ENCODE measurements around the gene C2CD4C.
"Not testable (repeated sequence)": the region's sequence is repeated elsewhere in the genome, so short reads cannot be mapped to it uniquely, and the experiment has no call there.

The C2CD4C gene

DNA sequence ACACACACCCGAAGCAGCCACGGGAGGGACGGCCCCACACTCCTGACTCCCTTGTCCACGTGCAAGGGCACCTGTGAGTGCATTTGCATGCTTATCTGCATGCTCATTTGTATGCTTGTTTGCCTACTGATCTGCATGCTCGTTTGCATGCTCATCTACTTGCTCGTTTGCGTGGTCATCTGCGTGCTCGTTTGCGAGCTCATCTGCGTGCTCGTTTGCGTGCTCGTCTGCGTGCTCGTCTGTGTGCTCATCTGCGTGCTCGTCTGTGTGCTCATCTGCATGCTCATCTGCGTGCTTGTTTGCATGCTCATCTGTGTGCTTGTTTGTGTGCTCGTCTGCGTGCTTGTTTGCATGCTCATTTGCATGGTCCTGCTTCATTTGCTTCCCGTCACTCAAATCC, 28.1 kb upstream of the C2CD4C start:
- no peak for DNase-seq

GRCh38 chr19:436413-436950, 27.5 kb upstream of the C2CD4C start:
- DNase-seq = no peak

DNA sequence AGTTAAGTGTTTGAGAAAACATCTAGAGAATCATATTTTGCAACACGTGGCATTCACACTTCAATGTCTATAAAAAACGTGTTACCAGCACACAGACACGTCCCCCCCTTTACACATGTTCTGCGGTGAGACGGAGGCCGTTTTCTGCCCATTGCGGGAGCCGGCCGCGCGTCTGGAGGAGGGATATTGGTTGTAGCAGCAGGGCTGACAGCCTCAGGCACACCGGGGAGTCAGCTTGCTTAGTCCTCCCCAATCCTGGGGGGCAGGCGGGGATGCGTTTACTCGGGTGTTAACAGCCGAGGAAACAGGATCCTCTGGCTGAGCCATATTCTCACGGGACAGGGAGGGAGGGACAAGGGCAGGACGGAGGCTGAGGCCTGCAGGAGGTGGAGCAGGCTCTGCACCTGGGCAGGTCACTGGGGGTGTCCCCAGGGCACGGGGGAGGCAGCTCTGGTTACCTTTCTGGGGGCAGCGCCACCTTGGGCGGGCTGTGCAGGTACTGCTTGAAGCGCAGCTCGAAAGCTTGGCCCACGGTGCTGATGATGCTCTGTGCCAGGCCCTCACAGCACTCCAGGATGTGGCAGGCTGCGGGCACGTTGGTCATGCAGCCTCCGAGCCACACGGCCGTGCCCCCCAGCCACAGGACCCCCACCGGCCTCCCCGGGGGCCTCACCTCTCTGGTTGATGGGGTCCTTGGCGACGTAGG, 26.9 kb upstream of the C2CD4C start:
- no peak for DNase-seq

GRCh38 chr19:435056-435706, 26.2 kb upstream of the C2CD4C start:
- no peak for DNase-seq

DNA sequence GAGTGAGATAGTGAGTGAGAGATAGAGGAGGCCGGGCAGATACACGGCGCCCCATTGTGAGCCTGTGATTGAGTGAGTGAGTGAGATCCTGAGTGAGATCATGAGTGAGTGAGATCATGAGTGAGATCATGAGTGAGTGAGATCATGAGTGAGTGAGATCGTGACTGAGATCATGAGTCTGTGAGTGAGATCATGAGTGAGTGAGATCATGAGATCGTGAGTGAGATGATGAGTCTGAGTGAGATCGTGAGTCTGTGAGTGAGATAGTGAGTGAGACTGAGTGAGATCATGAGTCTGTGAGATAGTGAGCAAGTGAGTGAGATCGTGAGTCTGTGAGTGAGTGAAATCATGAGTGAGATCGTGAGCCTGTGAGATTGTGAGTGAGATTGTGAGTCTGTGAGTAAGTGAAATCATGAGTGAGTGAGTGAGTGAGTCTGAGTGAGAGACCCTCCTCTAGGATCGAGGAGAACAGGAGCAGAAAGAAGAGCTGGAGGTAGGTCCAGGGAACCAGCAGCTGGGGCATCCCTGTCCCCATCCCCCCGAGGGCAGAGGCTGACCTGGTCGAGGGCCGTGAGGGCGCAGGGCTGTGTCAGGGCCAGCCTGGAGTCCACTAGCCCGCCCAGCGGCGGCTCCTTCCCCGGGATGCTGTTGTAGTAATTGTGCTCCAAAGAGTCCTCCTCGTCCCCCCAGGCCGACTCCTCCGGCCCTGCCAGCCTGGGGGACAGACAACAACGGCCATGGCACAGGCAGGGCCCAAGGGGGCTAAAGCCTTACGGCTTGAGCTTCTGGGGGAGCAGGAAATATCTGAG, 25.4 kb upstream of the C2CD4C start:
- DNase-seq = no peak

- DNase-seq = no peak
These were observed 21.8 kb upstream of the C2CD4C start for GRCh38 chr19:430701-431100.

- no peak for DNase-seq
These were observed 19.2 kb upstream of the C2CD4C start for GRCh38 chr19:428149-428548.

DNA sequence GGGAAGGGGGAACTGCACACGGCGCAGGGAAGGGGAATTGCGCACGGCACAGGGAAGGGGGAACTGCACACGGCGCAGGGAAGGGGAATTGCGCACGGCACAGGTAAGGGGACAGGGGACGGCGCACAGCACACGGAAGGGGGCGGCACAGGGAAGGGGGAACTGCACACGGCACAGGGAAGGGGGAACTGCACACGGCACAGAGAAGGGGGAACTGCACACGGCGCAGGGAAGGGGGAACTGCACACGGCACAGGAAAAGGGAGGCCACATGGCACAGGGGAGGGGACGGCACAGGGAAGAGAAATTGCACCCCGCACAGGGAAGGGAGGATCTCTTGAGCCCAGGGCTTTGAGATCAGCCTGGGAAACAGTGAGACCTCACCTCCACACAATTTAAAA, 18.7 kb upstream of the C2CD4C start:
- not testable (repeated sequence) for DNase-seq

DNA sequence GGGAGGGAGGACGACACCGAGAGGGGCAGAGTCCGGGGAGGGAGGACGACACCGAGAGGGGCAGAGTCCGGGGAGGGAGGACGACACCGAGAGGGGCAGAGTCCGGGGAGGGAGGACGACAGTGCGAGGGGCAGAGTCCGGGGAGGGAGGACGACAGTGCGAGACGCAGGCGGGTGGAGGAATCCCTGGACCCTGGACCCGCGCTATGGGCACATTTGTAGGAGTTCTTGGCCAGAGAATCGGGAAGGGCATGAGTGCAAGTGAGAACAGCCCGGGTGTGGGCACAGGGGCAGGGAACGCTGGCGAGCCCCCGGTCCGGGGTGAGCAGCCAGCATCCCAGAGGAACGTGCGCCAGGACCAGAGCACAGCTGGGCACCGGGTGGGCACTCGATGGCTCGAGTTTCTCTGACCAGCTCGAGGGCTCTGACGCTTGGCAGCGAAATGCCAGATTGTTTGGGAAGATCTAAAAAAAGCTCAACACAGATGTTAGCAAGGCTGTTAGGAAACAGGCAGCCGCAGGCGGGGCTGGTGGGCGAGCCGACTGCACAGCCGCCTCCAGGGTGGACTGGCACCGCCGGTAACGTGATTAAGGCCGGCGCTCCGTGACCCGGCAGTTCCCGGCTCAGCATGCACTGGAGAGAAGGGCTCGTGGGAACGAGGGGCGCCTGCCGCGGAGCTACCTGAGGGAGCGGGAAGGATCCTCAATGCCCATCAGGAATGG, 17.9 kb upstream of the C2CD4C start:
- no peak for DNase-seq

DNA sequence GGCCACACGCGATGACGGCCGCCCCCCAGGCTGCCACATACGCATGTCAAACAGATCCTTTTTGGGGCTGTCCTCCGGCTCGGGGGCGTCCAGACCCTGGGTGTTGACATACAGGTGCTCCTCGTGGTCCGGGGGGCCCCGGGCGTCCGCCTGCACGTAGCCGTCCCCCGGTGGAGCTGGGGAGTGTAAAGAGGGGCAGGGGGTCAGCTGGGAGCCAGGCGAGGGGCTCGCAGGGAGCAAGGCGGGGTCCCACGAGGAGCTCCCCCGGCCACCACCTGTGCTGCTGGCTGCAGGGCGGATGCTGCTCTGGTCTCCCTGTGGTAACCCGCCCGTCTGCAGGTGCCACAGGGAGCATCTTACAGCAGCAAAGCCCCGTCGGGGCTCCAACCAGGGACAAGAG, 16.1 kb upstream of the C2CD4C start:
- DNase-seq = no peak

DNA sequence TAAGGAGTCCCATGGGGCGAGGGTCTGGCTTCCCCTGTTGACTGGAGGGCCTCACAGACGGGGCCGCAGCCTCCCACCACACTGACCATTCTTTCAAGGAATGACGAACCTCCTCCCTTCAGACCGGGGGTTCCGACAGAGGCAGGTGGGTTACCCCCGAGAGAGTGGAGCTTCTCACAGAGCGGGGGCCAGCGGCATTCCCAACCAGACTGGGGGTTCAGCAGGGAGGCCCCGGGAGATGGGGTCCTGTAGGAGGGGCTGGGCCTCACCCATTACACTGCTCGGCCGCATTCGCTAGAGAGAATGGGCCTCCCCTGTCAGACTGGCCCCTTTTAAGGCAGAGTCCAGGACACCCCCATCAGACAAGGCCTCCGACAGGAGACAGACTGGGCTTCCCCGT, 15.6 kb upstream of the C2CD4C start:
- DNase-seq = no peak

- no peak for DNase-seq
These were observed 14.9 kb upstream of the C2CD4C start for GRCh38 chr19:423691-424466.

DNA sequence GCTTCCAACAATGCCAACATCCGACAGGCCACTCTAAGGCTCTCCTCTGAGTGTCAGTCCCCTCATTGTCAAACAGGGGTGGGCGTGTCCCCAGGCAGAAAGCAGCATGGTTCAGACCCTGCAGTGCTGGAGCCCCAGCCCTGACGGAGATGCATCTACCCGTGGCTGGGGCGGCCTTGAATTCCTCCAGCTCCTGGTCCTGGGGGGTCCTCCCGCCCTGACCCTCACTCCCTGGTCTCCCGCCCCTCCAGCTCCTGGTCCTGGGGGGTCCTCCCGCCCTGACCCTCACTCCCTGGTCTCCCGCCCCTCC, 13.9 kb upstream of the C2CD4C start:
- not testable (repeated sequence) for DNase-seq

GRCh38 chr19:422213-422916, 13.4 kb upstream of the C2CD4C start:
- no peak for DNase-seq

DNA sequence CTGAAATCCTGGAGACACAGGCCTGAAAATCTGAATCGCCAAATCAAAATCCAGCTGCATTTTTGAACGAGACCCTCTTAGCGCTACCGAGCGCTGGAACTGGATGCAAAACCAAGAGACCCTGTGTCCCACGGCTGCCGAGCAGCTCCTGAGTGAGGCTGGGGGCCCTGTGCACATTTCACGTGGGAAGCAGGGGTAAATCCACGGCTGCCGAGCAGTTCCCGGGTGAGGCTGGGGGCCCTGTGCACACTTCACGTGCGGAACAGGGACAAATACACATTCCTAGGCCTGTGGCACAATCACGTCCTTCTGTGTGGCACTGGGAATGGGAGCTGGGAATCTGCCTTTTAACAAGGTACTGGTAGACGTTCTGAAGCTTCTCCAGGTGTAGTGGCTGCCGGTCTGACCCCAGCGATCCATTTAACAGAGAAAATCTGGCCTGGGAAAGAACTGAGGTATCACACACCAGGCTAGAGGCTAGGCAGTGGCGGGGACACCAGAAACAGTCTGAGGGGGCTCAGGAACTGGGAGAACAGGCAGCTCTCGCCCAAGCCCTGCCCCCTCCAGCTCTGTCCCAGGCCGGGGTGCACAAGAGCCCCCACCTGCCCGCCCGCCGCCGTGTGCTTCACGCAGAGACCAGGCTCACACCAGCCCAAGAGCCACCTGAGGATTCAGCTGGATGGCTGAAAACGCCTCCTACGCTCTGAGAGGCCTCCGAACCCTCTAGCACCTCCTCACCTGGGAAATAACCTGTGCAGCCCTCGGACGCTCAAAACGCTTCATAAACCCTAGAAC, 11.0 kb upstream of the C2CD4C start:
- no peak for DNase-seq

DNA sequence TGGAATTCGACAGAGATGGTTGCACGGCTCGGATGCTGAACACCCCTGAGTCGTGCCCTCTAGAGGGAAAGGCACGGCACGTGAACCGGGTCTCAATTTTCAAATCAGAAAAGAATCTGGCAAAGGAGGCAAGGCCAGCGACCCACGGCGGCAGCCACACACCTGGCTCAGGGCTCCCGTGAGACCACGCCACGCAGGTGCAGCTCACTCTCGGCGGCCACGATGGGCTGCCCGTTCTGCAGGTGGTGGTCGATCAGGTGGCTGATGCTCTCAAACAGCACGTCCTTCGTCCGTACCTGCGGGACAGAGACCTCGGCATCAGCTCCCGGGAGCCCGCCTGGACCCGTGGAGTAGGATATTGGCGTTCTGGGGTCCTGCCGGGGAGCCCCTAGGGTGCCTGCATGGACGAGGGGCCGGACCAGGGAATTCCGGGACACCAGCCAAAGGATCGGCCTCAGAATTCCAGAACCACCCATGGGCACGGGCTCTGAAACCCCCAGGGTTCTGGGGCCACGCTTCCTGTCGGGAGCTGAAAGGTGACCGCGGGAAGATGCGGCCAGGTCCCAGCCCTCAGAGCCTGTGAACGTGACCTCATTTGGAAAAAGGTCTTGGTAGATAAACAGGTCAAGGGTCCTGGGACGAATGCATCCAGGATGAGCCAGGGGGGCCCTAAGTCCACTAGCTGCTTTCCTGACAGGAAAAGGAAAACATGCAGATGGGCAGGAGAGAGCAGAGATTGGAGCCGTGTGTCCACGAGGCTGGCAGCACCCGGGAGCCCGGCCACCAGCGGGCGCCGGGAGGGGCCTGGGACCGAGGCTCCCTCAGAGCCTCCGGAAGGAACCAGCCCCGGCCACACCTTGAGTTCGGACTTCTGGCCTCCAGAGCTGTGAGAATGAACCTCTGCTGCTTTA, 10.1 kb upstream of the C2CD4C start:
- DNase-seq = no peak

GRCh38 chr19:416416-416815, 7.5 kb upstream of the C2CD4C start:
- no peak for DNase-seq

- no peak for DNase-seq
These were observed 6.3 kb upstream of the C2CD4C start for GRCh38 chr19:415292-415691.

- DNase-seq = no peak
These were observed 4.9 kb upstream of the C2CD4C start for GRCh38 chr19:413756-414420.
